SK-N-SH (cell line): ENCODE measurements around the gene SCN2A. TPM values are rescaled to one million over a fixed set of nuclear protein-coding genes. Genes with fewer than 3 reads are reported as not detected.

Experiments used
- CTCF ChIA-PET: fragments of 300-600, 350-600 bp; formaldehyde crosslinking; extraction: SDS; loops from one replicate; lab custom pipeline; 2021; lab: Yijun Ruan, JAX
- POLR2A ChIA-PET: fragments of 350-600 bp; sonication (Branson Sonifier 250); formaldehyde crosslinking; extraction: SDS; loops from one replicate; lab custom pipeline; 2020; ENCODE audit warnings: antibody characterized with exemption, inconsistent platforms; lab: Yijun Ruan, JAX
- DNase-seq: peaks from one replicate; pipeline ENCODE4 v3.0.0; 2012
- H2AFZ ChIP-seq: fragments of 200-600 bp; sonication (generic); 2 replicates; pipeline ENCODE4 v1.8.1; 2016; ENCODE audit warnings: antibody characterized with exemption, mild to moderate bottlenecking, low read depth
- H3F3A ChIP-seq: fragments of 200-600 bp; sonication (generic); replicated peaks from 2 replicates; pipeline ENCODE3; 2016; ENCODE audit warnings: antibody characterized with exemption, mild to moderate bottlenecking; ENCODE audit not compliant: insufficient read depth
- H3K27ac ChIP-seq, 2 experiments: fragments of 200-500 bp in 1 of 2; fragments of 200-600 bp in 1 of 2; sonication (Bioruptor generic) in 1 of 2; sonication (generic), shearing (Covaris generic) in 1 of 2; 2 replicates each; pipeline versions ENCODE4 v1.5.1 to v1.6.1; 2014 to 2016; ENCODE audit warnings: low read depth in 2 of 2, inconsistent platforms in 1 of 2, low read length in 1 of 2, mild to moderate bottlenecking in 1 of 2, mixed read lengths in 1 of 2
- H3K27me3 ChIP-seq: fragments of 200-600 bp; sonication (generic), shearing (Covaris generic); 2 replicates; pipeline ENCODE4 v1.6.1; 2016; ENCODE audit warnings: mixed run types; ENCODE audit not compliant: insufficient read depth
- H3K36me3 ChIP-seq, 2 experiments: fragments of 200-500 bp in 1 of 2; fragments of 200-600 bp in 1 of 2; sonication (Bioruptor generic) in 1 of 2; sonication (generic) in 1 of 2; replicated peaks in 1 of 2; 2 replicates each; pipeline versions ENCODE3 to v1.5.1; 2014 to 2016; ENCODE audit warnings: low read length in 1 of 2, mild to moderate bottlenecking in 1 of 2; ENCODE audit not compliant: insufficient read depth in 2 of 2, control insufficient read depth in 1 of 2
- H3K4me1 ChIP-seq, 2 experiments: fragments of 200-500 bp in 1 of 2; fragments of 200-600 bp in 1 of 2; sonication (Bioruptor generic) in 1 of 2; sonication (generic), shearing (Covaris generic) in 1 of 2; 2 replicates each; pipeline versions ENCODE4 v1.5.1 to v1.6.1; 2014 to 2016; ENCODE audit warnings: low read depth in 1 of 2, low read length in 1 of 2, mixed run types in 1 of 2; ENCODE audit not compliant: insufficient read depth in 2 of 2, control insufficient read depth in 1 of 2
- H3K4me2 ChIP-seq: fragments of 200-600 bp; sonication (generic), shearing (Covaris generic); 2 replicates; pipeline ENCODE4 v1.6.1; 2017; ENCODE audit warnings: mixed run types
- H3K4me3 ChIP-seq, 2 experiments: fragments of 200-500 bp in 1 of 2; fragments of 200-600 bp in 1 of 2; sonication (Bioruptor generic) in 1 of 2; sonication (generic), shearing (Covaris generic) in 1 of 2; 2 replicates each; pipeline versions ENCODE4 v1.5.1 to v1.8.1; 2014 to 2016; ENCODE audit warnings: low read depth in 2 of 2, inconsistent platforms in 1 of 2, low read length in 1 of 2, mild to moderate bottlenecking in 1 of 2, mixed read lengths in 1 of 2, moderate library complexity in 1 of 2
- H3K79me2 ChIP-seq: fragments of 200-600 bp; sonication (generic); 2 replicates; pipeline ENCODE4 v1.8.1; 2017; ENCODE audit warnings: mild to moderate bottlenecking; ENCODE audit not compliant: insufficient read depth
- H3K9ac ChIP-seq: fragments of 200-600 bp; sonication (generic); 2 replicates; pipeline ENCODE4 v1.6.1; 2017; ENCODE audit warnings: mixed run types
- H3K9me2 ChIP-seq: fragments of 200-600 bp; sonication (generic); 2 replicates; pipeline ENCODE4 v1.6.1; 2017; ENCODE audit warnings: mixed run types
- H3K9me3 ChIP-seq: fragments of 200-600 bp; sonication (generic); 2 replicates; pipeline ENCODE4 v1.6.1; 2017; ENCODE audit warnings: mixed run types, mild to moderate bottlenecking, moderate library complexity
- H4K20me1 ChIP-seq: fragments of 200-600 bp; sonication (generic); 2 replicates; pipeline ENCODE4 v1.6.1; 2017; ENCODE audit warnings: mild to moderate bottlenecking, mixed run types; ENCODE audit not compliant: insufficient read depth
- CHD2 ChIP-seq: fragments of 150-350 bp; IDR thresholded peaks from 2 replicates; pipeline ENCODE4 v1.6.1; 2018; ENCODE audit warnings: low read length; ENCODE audit not compliant: partially characterized antibody
- ELF1 ChIP-seq: IDR thresholded peaks from 2 replicates; pipeline ENCODE4 v1.4.0; 2012
- EP300 ChIP-seq, 2 experiments: IDR thresholded peaks; 2 replicates each; pipeline versions ENCODE4 v1.4.0 to v1.6.1; 2012; ENCODE audit warnings: borderline replicate concordance in 1 of 2, low read depth in 1 of 2, low read length in 1 of 2
- EZH2phosphoT487 ChIP-seq: fragments of 200-600 bp; sonication (generic); IDR thresholded peaks from 2 replicates; pipeline ENCODE4 v1.6.1; 2017; ENCODE audit warnings: low read depth, mixed run types, mild to moderate bottlenecking, antibody characterized with exemption, moderate library complexity, borderline replicate concordance
- FOSL2 ChIP-seq: IDR thresholded peaks from 2 replicates; pipeline ENCODE4 v1.4.0; 2012; ENCODE audit warnings: low read depth, mild to moderate bottlenecking, moderate library complexity, borderline replicate concordance
- FOXM1 ChIP-seq: IDR thresholded peaks from 2 replicates; pipeline ENCODE4 v1.4.0; 2012; ENCODE audit warnings: low read depth, mild to moderate bottlenecking
- JUND ChIP-seq: IDR thresholded peaks from 2 replicates; pipeline ENCODE4 v1.4.0; 2012
- MEF2A ChIP-seq: IDR thresholded peaks from 2 replicates; pipeline ENCODE4 v1.4.0; 2012; ENCODE audit warnings: low read depth, borderline replicate concordance
- RCOR1 ChIP-seq: fragments of 150-350 bp; IDR thresholded peaks from 2 replicates; pipeline ENCODE4 v1.6.1; 2017; ENCODE audit warnings: antibody characterized with exemption, low read length
- RFX5 ChIP-seq: IDR thresholded peaks from 2 replicates; pipeline ENCODE4 v1.6.1; 2012; ENCODE audit warnings: mild to moderate bottlenecking, improper control_type of control experiment, low read length
- RXRA ChIP-seq: IDR thresholded peaks from 2 replicates; pipeline ENCODE4 v1.4.0; 2012; ENCODE audit warnings: low read depth, mild to moderate bottlenecking, borderline replicate concordance
- SIN3A ChIP-seq: IDR thresholded peaks from 2 replicates; pipeline ENCODE4 v1.6.1; 2012; ENCODE audit warnings: low read depth, mild to moderate bottlenecking, low read length, moderate library complexity, borderline replicate concordance
- SMC3 ChIP-seq: IDR thresholded peaks from 2 replicates; pipeline ENCODE4 v1.6.1; 2012; ENCODE audit warnings: low read depth, low read length, improper control_type of control experiment
- TEAD4 ChIP-seq: IDR thresholded peaks from 2 replicates; pipeline ENCODE4 v1.4.0; 2012; ENCODE audit warnings: mild to moderate bottlenecking, borderline replicate concordance; ENCODE audit not compliant: insufficient read depth
- WGBS: methylation state at CpG from one replicate; pipeline ENCODE4 v1.1.6; 2017; ENCODE audit warnings: low lambda C conversion rate; 5-methylcytosine and 5-hydroxymethylcytosine counted together
- polyA plus RNA-seq, 3 experiments: library from polyadenylated mRNA; depleted of rRNA; stranded (reverse); fragments of >200 nt; gene quantifications; 2 replicates each; pipeline ENCODE4 v1.2.3, GENCODE V29; 2012
- TF ChIP-seq, protein P1 (sequence below): IDR thresholded peaks from 2 replicates; pipeline ENCODE4 v1.4.0; 2012; ENCODE audit warnings: low read depth, borderline replicate concordance
- TF ChIP-seq, protein P2 (sequence below): IDR thresholded peaks from 2 replicates; pipeline ENCODE4 v1.4.0; 2012; ENCODE audit warnings: low read depth
- TF ChIP-seq, protein P3 (sequence below): IDR thresholded peaks from 2 replicates; pipeline ENCODE4 v1.6.1; 2012; ENCODE audit warnings: mild to moderate bottlenecking, low read depth, low read length, moderate library complexity
- TF ChIP-seq, protein P4 (sequence below): IDR thresholded peaks from 2 replicates; pipeline ENCODE4 v1.4.0; 2012; ENCODE audit warnings: low read depth, borderline replicate concordance
- TF ChIP-seq, protein P5 (sequence below): fragments of 200-600 bp; sonication (generic); IDR thresholded peaks from 2 replicates; pipeline ENCODE4 v1.6.1; 2017; ENCODE audit warnings: antibody characterized with exemption, mild to moderate bottlenecking, moderate library complexity

The SCN2A gene
- polyA plus RNA-seq, 1 of the 3 experiments (the other 2 are of a cell fraction): 5.1 TPM

DNA sequence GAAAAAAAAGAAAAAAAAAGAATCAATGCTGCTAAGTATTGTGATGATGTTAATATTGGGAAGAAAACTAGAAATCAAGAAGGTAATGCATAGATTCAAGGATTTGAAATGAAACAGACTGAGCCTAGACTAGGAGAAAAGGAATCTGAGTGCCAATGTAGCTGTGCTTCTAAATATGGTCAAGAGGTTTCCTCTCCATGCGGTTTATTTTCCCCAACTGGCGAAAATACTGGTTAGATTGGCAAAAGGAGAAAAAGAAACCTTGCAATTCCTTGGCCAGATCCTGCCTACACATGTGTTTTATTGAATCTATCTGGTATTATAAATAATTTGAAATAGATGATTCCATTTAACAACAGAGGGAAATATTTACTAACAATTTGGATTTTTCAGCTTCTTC is 41.0 kb upstream of the SCN2A start:
- DNase-seq: no peak
- Histone ChIP-seq H3K9me2 (no peaks in the 10 kb centered on the region), H3K4me2 (no peak overlapping the region), H3K36me3 (no peaks in the 10 kb centered on the region), H3K9ac (no peak overlapping the region), H3K9me3 (no peaks in the 10 kb centered on the region), H2AFZ (no peak overlapping the region), H3K4me3 (no peak overlapping the region), H3K79me2 (no peaks in the 10 kb centered on the region), H3K27me3 (no peaks in the 10 kb centered on the region), H4K20me1 (no peaks in the 10 kb centered on the region), H3K4me1 (no peaks in the 10 kb centered on the region; a peak in 2 of 4 replicates), H3K27ac (no peak overlapping the region), H3F3A (no peaks in the 10 kb centered on the region)
- WGBS: 82% methylated on average over 2 of the region's 2 CpGs
- ChIA-PET CTCF (interaction anchor here (1.3 to 11.3 kb wide), 2 partner anchors 19 to 182 kb away, joined by 4 to 300 read pairs; no protein-coding TSS in a partner anchor), POLR2A (no interaction called here)
- no peak for TF ChIP-seq ELF1

DNA sequence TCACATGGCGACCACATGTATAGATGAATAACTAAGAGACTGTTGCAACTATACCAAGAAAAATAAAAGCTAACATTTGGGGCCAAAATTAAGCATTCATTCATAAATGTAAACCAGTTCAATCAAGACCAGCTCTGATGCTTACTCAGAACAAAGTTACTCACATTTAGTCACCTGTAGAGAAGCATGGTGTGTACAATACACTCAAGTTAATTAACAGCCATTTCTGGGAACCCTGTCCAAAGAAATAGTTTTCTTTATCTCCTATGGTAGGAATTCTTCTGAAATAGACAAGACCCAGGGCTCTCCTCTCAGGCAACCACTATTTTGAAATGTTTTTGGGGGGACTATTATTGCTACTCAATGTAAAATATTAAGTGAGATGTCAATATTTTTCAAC is 37.0 kb upstream of the SCN2A start:
- CTCF ChIA-PET: interaction anchor here (1.6 to 11.3 kb wide), 5 partner anchors 12 to 209 kb away, joined by 4 to 300 read pairs (median 17); no protein-coding TSS in a partner anchor
- POLR2A ChIA-PET: no interaction called here
- H3K9ac ChIP-seq: no peak overlapping the region

More for the DNA sequence above, 37.0 kb upstream of the SCN2A start:
- H3K27ac ChIP-seq: no peak overlapping the region
- DNase-seq: no peak
- H3K9me3 ChIP-seq: no peaks in the 10 kb centered on the region
- no peaks in the 10 kb centered on the region for H4K20me1 ChIP-seq
- no peaks in the 10 kb centered on the region for H3K36me3 ChIP-seq
- no peaks in the 10 kb centered on the region for H3K27me3 ChIP-seq
- H3K79me2 ChIP-seq: no peaks in the 10 kb centered on the region
- no peaks in the 10 kb centered on the region for H3F3A ChIP-seq
- 89% methylated on average over 1 of the region's 1 CpG for WGBS
- no peak overlapping the region for H3K4me3 ChIP-seq
- H3K4me1 ChIP-seq: no peaks in the 10 kb centered on the region; a peak in 2 of 4 replicates
- no peak for TF ChIP-seq FOSL2
- no peak for TF ChIP-seq RFX5
- TF ChIP-seq, protein P1, sequence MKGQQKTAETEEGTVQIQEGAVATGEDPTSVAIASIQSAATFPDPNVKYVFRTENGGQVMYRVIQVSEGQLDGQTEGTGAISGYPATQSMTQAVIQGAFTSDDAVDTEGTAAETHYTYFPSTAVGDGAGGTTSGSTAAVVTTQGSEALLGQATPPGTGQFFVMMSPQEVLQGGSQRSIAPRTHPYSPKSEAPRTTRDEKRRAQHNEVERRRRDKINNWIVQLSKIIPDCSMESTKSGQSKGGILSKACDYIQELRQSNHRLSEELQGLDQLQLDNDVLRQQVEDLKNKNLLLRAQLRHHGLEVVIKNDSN: no peak
- no peak for TF ChIP-seq RCOR1
- TF ChIP-seq, protein P2, sequence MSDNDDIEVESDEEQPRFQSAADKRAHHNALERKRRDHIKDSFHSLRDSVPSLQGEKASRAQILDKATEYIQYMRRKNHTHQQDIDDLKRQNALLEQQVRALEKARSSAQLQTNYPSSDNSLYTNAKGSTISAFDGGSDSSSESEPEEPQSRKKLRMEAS: no peak
- no peak for TF ChIP-seq SMC3
- no peak for TF ChIP-seq EP300 (IDR thresholded peaks at IDR 0.05; ENCODE audit: borderline replicate concordance in 1 of 2, low read depth in 1 of 2, low read length in 1 of 2)
- no peak for TF ChIP-seq RXRA
- TF ChIP-seq SIN3A: no peak
- TF ChIP-seq, protein P3, sequence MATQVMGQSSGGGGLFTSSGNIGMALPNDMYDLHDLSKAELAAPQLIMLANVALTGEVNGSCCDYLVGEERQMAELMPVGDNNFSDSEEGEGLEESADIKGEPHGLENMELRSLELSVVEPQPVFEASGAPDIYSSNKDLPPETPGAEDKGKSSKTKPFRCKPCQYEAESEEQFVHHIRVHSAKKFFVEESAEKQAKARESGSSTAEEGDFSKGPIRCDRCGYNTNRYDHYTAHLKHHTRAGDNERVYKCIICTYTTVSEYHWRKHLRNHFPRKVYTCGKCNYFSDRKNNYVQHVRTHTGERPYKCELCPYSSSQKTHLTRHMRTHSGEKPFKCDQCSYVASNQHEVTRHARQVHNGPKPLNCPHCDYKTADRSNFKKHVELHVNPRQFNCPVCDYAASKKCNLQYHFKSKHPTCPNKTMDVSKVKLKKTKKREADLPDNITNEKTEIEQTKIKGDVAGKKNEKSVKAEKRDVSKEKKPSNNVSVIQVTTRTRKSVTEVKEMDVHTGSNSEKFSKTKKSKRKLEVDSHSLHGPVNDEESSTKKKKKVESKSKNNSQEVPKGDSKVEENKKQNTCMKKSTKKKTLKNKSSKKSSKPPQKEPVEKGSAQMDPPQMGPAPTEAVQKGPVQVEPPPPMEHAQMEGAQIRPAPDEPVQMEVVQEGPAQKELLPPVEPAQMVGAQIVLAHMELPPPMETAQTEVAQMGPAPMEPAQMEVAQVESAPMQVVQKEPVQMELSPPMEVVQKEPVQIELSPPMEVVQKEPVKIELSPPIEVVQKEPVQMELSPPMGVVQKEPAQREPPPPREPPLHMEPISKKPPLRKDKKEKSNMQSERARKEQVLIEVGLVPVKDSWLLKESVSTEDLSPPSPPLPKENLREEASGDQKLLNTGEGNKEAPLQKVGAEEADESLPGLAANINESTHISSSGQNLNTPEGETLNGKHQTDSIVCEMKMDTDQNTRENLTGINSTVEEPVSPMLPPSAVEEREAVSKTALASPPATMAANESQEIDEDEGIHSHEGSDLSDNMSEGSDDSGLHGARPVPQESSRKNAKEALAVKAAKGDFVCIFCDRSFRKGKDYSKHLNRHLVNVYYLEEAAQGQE: no peak
- TF ChIP-seq TEAD4: no peak
- TF ChIP-seq EZH2phosphoT487: no peak
- no peak for TF ChIP-seq JUND
- TF ChIP-seq CHD2: no peak
- TF ChIP-seq, protein P4, sequence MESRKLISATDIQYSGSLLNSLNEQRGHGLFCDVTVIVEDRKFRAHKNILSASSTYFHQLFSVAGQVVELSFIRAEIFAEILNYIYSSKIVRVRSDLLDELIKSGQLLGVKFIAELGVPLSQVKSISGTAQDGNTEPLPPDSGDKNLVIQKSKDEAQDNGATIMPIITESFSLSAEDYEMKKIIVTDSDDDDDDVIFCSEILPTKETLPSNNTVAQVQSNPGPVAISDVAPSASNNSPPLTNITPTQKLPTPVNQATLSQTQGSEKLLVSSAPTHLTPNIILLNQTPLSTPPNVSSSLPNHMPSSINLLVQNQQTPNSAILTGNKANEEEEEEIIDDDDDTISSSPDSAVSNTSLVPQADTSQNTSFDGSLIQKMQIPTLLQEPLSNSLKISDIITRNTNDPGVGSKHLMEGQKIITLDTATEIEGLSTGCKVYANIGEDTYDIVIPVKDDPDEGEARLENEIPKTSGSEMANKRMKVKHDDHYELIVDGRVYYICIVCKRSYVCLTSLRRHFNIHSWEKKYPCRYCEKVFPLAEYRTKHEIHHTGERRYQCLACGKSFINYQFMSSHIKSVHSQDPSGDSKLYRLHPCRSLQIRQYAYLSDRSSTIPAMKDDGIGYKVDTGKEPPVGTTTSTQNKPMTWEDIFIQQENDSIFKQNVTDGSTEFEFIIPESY: no peak
- TF ChIP-seq FOXM1: no peak
- no peak for TF ChIP-seq MEF2A
- TF ChIP-seq, protein P5, sequence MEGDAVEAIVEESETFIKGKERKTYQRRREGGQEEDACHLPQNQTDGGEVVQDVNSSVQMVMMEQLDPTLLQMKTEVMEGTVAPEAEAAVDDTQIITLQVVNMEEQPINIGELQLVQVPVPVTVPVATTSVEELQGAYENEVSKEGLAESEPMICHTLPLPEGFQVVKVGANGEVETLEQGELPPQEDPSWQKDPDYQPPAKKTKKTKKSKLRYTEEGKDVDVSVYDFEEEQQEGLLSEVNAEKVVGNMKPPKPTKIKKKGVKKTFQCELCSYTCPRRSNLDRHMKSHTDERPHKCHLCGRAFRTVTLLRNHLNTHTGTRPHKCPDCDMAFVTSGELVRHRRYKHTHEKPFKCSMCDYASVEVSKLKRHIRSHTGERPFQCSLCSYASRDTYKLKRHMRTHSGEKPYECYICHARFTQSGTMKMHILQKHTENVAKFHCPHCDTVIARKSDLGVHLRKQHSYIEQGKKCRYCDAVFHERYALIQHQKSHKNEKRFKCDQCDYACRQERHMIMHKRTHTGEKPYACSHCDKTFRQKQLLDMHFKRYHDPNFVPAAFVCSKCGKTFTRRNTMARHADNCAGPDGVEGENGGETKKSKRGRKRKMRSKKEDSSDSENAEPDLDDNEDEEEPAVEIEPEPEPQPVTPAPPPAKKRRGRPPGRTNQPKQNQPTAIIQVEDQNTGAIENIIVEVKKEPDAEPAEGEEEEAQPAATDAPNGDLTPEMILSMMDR: no peak
- H3K4me2 ChIP-seq: no peak overlapping the region
- H3K9me2 ChIP-seq: no peaks in the 10 kb centered on the region
- no peak overlapping the region for H2AFZ ChIP-seq
